RPMI7951 (cell line): ENCODE results near the gene NOS3. TPM values are rescaled to one million over a fixed set of nuclear protein-coding genes. Genes with fewer than 3 reads are reported as not detected.
"Not testable (repeated sequence)": the region's sequence is repeated elsewhere in the genome, so short reads cannot be mapped to it uniquely, and the experiment has no call there.

ENCODE experiments used
- DNase-seq: peaks from one replicate; pipeline ENCODE4 v3.0.0-alpha.2; 2012; ENCODE audit warnings: low read depth
- total RNA-seq: library from RNA; depleted of rRNA; stranded (reverse); fragments of >200 nt; shearing (Covaris generic); gene quantifications from 2 replicates; pipeline ENCODE4 v1.2.3, GENCODE V29; 2014

The NOS3 gene
- total RNA-seq, 1 experiment from 2014 or later = 0.12 TPM

DNA sequence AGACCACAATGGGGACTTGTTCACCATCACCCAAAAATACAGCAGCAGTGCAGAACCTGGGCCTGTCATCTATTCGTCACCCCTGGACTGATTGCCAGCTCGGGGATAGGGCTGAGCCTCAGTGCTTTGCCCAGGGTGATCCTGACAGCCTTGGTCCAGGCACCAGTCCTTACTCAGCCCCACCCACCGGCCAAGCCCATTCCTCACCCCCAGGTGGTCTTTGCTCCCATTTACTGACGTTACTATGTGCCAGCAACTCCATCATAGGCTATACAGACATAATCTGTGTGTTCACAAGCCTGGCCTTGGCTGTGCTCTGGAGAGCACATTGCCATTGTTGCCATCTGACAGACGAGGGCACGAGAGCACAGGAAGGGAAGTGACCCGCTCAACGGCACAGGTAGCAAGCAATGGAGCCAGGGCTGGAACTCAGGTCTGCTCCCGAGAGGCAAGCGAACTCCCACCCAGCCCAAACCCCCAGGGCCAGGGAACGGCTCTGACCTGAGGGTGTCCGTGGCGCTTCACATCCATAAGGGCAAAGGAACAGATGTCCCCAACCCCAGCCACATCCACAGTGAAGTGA lies 26.6 kb downstream of the NOS3 start:
- no peak for DNase-seq

DNA sequence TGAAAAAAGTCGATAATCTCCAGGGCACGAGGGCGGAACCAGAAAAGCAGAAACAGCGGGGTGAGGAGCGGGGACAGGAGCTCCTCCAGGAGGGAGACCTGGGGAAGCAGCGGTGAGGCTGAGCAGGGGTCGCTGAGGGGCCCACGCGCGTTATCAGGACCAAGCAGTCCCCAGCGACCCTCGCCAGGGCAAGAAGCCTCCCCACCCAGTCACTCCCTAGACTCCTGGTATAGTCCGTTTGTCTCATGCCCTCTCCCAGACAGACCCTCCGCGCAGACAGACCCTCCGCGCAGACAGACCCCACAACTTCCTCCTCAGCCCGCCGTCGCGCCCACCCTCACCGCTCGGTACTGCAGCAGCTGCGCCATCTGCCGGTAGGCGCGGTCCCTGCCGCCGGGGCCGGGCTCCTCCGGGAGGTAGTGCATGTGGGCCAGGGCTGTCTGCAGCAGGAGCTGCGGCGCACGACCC lies 27.2 kb downstream of the NOS3 start:
- no peak for DNase-seq

DNA sequence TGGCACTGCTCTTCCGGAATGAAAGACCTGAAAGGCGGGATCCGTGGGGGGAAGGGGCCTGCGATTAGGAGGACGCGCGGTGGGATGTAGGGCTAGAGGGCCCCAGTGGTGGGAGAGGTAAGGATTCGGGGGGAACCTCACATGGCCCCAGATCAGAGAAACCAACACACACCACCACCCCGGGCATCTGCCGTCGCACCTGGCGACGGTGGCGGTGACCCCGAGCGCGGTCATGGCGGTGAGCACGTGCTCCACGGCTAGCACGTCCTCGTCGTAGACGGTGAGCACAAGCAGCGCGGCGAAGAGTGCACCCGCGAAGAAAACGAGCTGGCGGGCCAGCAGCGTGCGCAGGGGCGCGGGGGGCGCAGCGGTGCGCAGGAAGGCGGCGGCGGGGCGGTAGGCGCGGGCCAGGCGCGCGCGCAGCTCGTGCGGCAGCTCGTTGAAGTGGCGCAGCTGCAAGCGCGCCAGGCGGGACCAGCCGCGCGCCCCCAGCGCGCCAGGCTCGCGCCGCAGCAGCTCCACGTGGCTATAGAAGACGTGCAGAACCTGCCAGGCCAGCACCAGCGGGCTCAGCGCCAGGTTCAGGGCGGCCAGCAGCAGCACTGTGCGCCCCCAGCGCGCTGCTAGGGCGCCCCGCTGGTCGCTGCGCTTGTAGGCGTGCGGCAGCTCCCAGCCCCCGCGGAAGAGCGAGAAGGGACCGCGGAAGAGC lies 27.8 kb downstream of the NOS3 start:
- peak; percentile 22 for DNase-seq

DNA sequence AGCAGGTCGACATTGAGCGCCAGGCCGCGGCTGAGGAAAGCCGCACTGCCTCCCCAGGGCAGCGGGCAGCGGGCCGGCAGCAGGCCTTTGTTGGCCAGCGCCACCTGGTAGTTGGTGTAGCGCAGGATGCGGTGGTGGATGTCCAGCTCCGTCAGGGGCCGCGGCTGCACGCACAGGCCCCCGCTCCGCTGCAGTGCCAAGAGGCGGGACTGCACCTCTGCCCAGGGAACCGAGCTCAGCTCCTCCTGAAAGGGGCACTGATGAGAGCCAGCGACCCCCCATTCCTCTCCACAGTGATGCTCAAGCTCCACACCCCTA lies 28.3 kb downstream of the NOS3 start:
- DNase-seq = no peak

DNA sequence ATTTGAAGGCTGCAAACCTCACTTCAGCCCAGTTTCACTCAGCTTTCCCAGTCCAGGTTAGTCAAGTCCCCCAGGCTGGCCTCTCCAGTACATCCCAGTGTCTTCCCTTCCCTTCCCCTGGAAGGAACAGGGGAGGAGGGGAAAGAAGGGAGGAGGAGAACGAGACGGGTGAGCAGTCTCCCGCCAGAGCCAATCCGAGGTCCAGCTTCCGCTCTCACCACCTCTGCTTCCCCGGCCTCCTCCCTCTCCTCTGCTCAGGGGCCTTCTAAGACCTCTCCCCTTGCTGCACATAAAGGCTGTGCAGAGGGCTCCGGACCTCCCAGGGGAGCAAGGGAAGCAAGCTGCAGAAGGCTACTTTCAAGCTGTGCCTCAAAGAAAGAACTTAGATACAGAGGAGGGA lies 29.4 kb downstream of the NOS3 start:
- DNase-seq = no peak

DNA sequence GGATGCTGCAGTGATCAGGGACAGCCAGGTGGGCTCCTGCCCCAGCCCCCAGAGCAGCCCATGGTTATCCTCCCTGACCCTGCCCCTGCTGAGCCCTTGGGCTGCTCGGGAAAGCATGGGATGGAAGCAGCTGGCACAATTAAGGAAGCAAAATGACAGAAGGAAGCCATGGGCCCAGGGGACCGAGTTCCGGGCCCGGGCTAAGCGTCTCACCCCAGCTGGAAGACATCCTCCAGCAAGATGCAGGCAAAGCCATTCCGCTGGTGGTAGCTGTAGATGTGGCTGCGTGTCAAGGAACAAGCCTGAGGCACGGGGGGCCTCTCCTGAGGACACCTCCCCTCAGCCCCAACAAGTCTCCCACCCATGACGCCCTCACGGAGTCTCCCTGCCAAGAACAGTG lies 32.4 kb downstream of the NOS3 start:
- no peak for DNase-seq

DNA sequence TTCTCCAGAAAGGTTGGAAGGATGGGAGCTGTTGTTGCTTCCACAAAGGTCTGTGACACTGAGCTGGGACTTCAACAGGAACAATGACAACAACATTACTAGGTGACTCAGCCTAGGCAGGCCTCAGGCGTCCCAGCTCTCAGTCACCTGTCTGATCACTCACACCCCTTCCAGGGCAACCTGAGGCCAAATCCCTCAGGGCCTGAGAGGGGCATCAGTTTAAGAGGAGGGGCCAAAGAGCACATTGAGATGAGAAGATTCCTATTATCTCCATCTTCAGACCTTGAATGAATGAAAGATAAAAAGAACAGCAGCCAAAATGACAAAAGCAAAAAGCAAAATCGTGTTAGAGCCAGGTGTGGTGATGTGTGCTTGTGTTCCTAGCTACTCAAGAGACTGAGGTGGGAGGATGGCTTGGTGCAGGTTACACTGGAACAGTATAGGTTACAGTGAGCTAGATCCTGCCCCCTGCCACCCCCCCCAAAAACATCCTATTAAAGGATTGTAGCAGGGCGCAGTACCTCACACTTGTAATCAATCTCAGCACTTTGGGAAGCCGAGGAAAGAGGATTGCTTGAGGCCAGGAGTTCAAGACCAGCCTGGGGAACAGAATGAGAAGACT lies 33.7 kb downstream of the NOS3 start, which contains the start of gene ATG9B:
Gene ATG9B (minus strand): TSS at position 60 of the 622 bp plus-strand sequence. CDS start 71 bp downstream, outside the sequence.
- DNase-seq = no peak

DNA sequence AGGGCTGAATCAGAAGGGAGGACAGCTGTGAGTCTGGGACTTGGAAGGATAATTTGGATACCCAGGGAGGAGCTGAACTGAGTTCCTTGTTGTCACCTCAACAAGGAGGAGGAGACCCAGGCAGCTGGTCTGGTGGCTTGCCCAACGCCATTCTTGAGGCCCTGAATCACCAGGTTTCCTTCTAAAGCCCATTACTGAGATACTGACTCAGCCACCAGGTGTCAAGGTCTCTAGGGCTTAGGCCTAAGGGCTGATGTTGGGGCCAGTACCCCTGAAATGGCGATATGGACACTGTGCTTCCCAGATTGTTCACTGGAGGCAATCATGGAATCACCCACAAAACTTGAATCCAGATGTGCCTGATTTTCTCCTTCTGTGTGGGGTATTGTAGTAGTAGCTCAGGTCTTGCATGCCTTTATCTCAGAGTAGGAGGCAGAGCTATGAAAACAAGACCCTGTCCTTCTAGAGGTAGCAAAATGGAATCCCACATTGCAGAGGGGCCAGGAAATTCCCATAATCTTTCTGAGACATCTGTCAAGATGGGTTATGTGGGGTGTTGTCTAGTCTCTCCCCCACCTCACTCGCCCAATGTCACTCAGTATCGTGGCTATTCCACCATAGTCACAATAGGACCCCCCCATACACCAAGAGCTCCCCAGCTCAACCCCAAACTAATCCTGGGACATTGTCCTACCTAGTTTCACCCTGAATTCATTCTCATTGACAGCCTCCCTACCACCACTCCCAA lies 35.3 kb downstream of the NOS3 start:
- peak; percentile 64 for DNase-seq

DNA sequence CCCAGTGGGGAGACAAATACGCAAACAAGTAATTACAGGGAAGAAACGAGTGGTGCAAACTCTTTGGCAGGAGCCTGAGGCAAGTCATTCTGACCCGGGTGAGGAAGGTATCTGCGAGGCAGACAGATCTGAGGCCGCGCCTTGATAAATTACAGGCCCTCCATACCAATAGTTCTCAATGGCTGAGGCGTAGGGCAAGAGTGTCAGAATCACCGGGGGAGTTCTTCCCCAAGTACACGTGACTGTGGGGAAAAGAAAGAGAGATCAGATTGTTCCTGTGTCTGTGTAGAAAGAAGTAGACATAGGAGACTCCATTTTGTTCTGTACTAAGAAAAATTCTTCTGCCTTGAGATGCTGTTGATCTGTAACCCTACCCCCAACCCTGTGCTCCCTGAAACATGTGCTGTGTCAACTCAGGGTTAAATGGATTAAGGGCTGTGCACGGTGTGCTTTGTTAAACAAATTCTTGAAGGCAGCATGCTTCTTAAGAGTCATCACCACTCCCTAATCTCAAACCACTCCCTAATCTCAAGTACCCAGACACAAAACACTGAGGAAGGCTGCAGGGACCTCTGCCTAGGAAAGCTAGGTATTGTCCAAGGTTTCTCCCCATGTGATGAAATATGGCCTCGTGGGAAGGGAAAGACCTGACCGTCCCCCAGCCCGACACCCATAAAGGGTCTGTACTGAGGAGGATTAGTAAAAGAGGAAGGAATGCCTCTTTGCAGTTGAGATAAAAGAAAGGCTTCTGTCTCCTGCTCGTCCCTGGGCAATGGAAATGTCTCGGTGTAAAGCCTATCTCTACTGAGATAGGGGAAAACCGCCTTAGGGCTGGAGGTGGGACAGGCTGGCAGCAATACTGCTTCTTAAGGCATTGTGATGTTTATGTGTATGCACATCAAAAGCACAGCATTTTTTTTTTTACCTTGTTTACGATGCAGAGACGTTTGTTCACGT lies 36.2 kb downstream of the NOS3 start:
- not testable (repeated sequence) for DNase-seq

DNA sequence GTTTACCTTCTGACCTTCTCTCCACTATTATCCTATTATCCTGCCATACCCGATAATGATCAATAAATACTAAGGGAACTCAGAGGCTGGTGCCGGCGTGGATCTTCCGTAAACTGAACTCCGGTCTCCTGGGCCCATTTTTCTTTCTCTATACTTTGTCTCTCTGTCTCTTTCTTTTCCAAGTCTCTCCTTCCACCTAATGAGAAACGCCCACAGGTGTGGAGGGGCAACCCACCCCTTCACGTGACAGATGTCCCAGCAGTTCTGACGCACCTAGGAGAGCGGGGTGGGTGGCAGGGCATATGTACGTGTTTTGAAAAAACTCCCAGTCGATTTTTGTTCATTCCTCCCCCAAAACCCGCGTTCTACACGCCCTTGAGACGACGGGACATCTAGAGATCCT lies 36.9 kb downstream of the NOS3 start:
- not testable (repeated sequence) for DNase-seq

DNA sequence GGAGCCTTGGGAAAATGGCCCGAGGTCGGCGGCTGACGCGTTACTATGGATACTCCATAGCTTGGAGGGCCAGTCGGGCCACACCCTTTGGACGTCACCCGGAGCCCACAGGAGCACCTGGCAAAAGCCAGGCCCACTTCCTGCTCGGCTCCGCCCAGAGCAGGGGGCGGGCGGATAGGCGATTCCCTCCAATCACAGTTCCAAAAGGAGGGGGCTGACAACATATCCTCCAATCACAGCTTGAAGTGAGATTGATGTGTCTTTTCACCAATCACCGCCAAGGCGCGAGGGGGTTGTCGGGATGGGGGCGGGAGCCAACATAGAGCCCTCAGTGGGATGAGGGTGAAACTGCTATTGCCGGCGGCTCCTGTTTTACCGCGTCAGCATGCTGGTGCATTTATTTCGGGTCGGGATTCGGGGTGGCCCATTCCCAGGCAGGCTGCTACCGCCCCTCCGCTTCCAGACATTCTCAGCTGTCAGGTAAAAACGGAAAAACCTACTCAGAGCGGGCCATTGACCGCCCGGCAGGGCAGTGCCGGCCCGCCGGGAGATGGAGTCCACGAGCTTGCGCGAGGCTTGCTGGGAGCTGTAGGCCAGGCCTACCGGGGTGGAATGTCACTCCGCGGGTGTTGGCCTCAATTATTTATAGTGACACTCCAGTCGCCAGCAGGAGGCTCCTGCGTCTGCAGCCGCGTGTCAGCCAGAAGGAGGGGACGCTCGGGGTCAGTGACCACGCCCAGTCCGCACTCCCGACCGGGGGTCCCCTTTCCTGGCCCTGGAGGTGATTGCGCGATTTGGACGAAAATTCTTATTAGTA lies 37.5 kb downstream of the NOS3 start, which contains the start of gene ABCB8:
Gene ABCB8 (plus strand): TSS at position 320 of the 817 bp plus-strand sequence. CDS start 66 bp downstream, at position 386.
- peak; percentile 98 for DNase-seq

DNA sequence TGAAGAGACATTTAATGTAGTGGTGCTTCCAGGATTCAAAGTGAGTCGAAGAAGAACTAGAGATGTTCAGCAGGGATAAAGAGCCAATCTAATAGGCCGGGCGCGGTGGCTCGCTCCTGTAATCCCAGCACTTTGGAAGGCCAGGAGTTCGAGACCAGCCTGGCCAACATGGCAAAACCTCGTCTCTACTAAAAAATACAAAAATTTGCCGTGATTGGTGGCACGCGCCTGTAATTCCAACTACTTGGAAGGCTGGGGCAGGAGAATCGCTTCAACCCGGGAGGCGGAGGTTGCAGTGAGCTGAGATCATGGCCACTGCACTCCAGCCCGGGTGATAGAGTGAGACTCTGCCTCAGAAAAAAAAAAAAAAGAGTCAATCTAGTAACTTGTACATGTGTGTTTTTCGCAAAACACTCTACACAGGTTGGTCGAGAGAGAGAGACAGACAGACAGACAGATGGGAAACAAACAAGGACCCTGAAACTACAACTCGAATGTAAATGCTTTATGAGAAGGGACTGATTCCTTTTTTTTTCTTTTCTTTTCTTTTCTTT lies 38.2 kb downstream of the NOS3 start:
- no peak for DNase-seq

DNA sequence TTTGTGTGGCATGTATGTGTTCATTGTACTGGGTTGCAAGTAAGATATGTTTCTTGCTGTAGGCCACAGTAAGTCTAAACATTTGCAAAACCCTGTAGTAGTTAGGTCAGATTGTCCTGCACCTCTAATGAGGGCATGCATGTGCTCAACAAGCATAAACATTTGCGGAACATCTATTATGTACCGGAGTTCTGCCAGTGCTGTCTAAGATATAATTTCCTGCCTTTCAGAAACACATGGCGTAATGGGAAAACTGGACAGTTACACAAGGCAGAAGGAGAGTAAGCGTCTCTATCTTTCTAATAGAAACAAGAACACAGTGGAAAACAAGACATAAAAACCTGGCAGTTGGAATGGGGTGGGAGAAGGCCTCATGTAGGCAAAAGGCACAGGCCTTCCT lies 40.2 kb downstream of the NOS3 start:
- DNase-seq = no peak

DNA sequence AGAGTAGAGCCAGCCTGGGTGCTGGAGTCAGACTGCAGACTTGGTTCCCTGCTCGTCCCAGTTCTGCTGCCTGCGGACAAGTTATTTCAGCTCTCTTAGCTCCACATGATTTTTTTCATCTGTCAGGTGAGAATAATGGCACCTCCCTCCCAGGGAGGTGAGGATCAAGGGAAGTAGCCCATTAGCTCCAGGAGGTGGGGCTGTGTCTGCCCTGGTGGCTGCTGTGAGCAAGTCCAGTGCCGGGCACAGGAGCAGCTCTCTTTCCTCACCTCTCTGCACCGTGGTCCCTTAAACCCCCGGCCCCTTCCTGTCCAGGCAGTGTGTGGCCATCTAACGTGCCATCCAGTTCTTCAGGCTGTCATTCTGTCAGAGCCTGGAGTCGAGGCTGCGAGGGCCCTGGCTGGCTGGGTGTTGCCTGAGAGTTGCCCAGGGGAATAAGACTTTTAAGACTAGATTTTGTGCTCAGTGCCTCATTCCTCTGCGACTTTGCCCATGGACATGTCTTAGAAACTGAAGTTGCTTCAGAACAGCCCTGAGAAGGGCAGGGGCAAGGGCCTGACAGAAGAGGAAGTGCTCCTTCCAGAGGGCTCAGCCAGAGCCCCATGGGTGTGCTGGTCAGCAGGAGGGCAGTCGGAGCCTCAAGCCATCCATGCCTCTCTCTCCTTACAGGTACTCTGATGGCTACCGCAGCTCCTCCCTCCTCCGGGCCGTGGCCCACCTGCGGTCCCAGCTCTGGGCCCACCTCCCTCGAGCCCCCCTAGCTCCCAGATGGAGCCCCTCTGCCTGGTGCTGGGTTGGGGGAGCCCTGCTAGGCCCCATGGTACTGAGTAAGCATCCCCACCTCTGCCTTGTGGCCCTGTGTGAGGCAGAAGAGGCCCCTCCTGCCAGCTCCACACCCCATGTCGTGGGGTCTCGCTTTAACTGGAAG lies 42.4 kb downstream of the NOS3 start:
- DNase-seq = no peak

DNA sequence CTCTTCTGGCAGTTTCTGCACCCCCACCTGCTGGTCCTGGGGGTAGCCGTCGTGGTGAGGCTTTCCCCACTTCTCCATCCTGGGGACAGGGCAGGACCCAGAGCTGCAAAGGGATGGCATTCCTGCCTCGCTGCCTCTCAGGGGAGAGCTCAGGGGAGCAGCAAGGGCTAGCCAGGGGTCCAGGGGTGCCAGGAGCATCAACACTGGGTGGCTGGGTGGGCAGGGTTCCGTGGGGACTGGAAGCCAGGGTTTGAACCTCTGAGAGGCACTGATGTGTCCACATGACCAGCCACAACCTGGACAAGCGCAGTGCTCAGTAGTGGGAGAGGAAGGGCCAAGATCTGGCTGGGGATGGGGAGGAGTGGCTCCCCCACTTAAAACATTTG lies 43.0 kb downstream of the NOS3 start:
- no peak for DNase-seq

DNA sequence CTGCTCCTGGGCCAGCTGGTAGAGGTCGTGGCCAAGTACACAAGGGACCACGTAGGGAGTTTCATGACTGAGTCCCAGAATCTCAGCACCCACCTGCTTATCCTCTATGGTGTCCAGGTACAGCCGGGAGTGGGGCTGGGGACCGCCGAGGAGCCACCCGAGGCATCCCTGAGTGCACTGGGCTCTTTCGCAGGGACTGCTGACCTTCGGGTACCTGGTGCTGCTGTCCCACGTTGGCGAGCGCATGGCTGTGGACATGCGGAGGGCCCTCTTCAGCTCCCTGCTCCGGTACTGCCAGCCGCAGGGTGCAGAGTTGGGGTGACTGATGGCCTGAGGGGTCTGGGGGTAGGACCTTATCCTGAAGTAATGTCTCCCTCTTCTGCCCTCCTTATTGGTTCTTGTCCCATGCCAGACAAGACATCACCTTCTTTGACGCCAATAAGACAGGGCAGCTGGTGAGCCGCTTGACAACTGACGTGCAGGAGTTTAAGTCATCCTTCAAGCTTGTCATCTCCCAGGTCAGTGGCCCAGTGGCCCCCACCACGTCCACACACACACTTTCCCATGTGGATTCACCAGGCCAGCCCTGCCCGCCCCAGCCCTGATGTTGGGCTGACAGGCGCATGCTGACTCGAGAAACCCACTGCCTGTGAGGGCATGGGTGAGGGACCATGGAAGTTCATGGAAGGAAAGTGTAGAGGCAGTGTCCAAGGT lies 43.7 kb downstream of the NOS3 start:
- DNase-seq = no peak

DNA sequence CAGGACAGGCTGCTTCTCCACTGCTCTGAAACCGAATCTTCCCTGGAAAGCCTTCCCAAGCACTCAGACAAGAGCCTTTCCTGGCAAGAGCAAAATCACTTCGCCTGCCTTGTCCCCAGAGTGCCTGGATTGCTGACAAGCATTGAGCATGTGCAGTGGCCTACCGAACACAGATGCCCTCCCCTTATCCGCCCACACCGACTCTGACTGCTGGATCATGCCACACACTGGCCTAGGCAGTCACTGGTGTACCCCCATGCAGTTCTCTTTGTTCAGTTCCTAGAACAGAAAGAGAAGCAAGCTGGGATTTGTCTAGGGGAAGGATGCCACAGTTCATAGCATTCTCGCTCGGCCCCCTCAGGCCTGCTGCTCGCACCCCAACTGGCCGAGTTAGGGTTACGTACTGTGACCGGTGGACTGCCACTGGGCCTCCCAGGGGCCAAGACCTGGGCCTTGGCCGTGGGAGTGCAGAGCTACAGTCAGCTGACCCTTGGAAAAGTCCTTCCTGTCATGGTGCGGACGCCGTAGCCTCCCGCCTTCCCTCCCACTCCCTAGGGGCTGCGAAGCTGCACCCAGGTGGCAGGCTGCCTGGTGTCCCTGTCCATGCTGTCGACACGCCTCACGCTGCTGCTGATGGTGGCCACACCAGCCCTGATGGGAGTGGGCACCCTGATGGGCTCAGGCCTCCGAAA lies 44.4 kb downstream of the NOS3 start:
- no peak for DNase-seq

DNA sequence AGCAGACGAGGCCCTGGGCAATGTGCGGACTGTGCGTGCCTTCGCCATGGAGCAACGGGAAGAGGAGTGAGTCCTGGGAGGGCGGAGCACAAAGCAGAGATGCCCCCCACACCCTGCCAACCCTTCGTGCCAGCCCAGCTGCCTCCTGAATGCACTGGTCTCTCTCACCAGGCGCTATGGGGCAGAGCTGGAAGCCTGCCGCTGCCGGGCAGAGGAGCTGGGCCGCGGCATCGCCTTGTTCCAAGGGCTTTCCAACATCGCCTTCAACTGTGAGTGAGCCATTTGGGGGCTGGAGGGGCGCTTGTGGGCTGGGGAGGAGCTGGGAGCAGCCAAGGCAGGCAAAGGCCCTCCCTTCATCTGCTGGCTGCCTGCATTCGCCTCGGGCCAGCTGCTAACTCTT lies 45.1 kb downstream of the NOS3 start:
- DNase-seq = no peak
